RWPE1 (cell line): ENCODE measurements around the gene TINAG.

Experiments used
- CTCF ChIA-PET: fragments of 350-600 bp; sonication (Branson Sonifier 250); formaldehyde crosslinking; extraction: SDS; loops from one replicate; lab custom pipeline; 2021; lab: Yijun Ruan, JAX
- POLR2A ChIA-PET: fragments of 400-600 bp; formaldehyde crosslinking; extraction: SDS; loops from one replicate; lab custom pipeline; 2020; ENCODE audit warnings: antibody characterized with exemption; ENCODE audit not compliant: low non-redundant PET; lab: Yijun Ruan, JAX
- DNase-seq: peaks from one replicate; pipeline ENCODE4 v3.0.0; 2012; ENCODE audit warnings: low spot score
- H3K27ac ChIP-seq: fragments of 450-650 bp; 2 replicates; pipeline ENCODE4 v1.5.1; 2017
- CTCF ChIP-seq: fragments of 450-650 bp; conservative IDR thresholded peaks from 2 replicates; pipeline ENCODE4 v1.5.1; 2017; ENCODE audit warnings: low read depth, mild to moderate bottlenecking

TINAG gene

GRCh38 chr6:54308289-54308985 is at the start of gene TINAG:
TSS of gene TINAG (plus strand) at chr6:54308441. CDS start at chr6:54308551, 110 bp downstream.
- no peak for DNase-seq
- H3K27ac ChIP-seq, result no peak within 1 kb of the TSS
- POLR2A ChIA-PET, result no interaction called here
- CTCF ChIA-PET, result no interaction called here
- no peak for TF ChIP-seq CTCF

GRCh38 chr6:54260025-54260424 is 48.2 kb upstream of the TINAG start:
- H3K27ac ChIP-seq, result no peak overlapping the region
- TF ChIP-seq CTCF, result no peak
- no peak for DNase-seq
- POLR2A ChIA-PET, result no interaction called here
- CTCF ChIA-PET, result no interaction called here

- CTCF ChIA-PET, result no interaction called here
- POLR2A ChIA-PET, result no interaction called here
These were observed 45.7 kb upstream of the TINAG start for GRCh38 chr6:54262499-54262898.

GRCh38 chr6:54262971-54263370 is 45.3 kb upstream of the TINAG start:
- H3K27ac ChIP-seq, result no peak overlapping the region
- POLR2A ChIA-PET, result no interaction called here
- CTCF ChIA-PET, result no interaction called here
- no peak for TF ChIP-seq CTCF
- no peak for DNase-seq

More at GRCh38 chr6:54262499-54262898, 45.7 kb upstream of the TINAG start:
- TF ChIP-seq CTCF, result no peak
- no peak overlapping the region for H3K27ac ChIP-seq
- DNase-seq, result no peak

- ChIA-PET CTCF (interaction anchor here (0.6 kb wide), 1 partner anchor 21 kb away, joined by 3 read pairs; no protein-coding TSS in a partner anchor), POLR2A (no interaction called here)
- DNase-seq, result no peak
- H3K27ac ChIP-seq, result no peak overlapping the region
- no peak for TF ChIP-seq CTCF
These were observed 43.5 kb upstream of the TINAG start for GRCh38 chr6:54264581-54265272.

GRCh38 chr6:54266400-54266923 is 41.8 kb upstream of the TINAG start:
- TF ChIP-seq CTCF, result no peak
- ChIA-PET CTCF (no interaction called here), POLR2A (no interaction called here)
- DNase-seq, result no peak
- H3K27ac ChIP-seq, result no peak overlapping the region
